Upper lobe of right lung (tissue), 1 donor: ENCODE results near the gene BAD. TPM values are rescaled to one million over a fixed set of nuclear protein-coding genes. Genes with fewer than 3 reads are reported as not detected.

Source experiments
- ATAC-seq: fragments of 200-7000 bp; cut with Tn5 transposase; one replicate; pipeline ENCODE4 v1.9.1; 2020; ENCODE audit warnings: mild to moderate bottlenecking, moderate library complexity
- DNase-seq: peaks from one replicate; pipeline ENCODE4 v3.0.0-alpha.2; 2020
- H3K27ac ChIP-seq: fragments of 200-600 bp; one replicate; pipeline ENCODE4 v1.8.0; 2022
- H3K27me3 ChIP-seq: fragments of 200-600 bp; one replicate; pipeline ENCODE4 v1.8.0; 2022; ENCODE audit warnings: mild to moderate bottlenecking
- H3K36me3 ChIP-seq: fragments of 200-600 bp; one replicate; pipeline ENCODE4 v1.8.0; 2022
- H3K4me1 ChIP-seq: fragments of 200-600 bp; one replicate; pipeline ENCODE4 v1.8.0; 2022
- H3K4me3 ChIP-seq: fragments of 200-600 bp; one replicate; pipeline ENCODE4 v1.8.0; 2022; ENCODE audit warnings: mild to moderate bottlenecking
- H3K9me3 ChIP-seq: fragments of 200-600 bp; one replicate; pipeline ENCODE4 v1.8.0; 2022
- intact Hi-C: fragments of 100-400 bp; cut with DNase I; formaldehyde crosslinking; loops from one replicate; pipeline ENCODE4 v1.11.0; 2022
- total RNA-seq: library from RNA; stranded (reverse); fragmentation: NEBNext Ultra II Directional; extraction: Animal tissue kit (Norgen Biotek cat#: 25700); gene quantifications from one replicate; pipeline ENCODE4 v1.2.1, GENCODE V29; 2021
- TF ChIP-seq, protein P1 (sequence below): fragments of 200-600 bp; IDR thresholded peaks from one replicate; pipeline ENCODE4 v1.8.0; 2022; ENCODE audit warnings: antibody characterized with exemption
- donor health status: DM: no; HTN: yes; CAD: no; lungs with severe emphysema.

Gene BAD
- total RNA-seq, 1 donor from 2014 or later, result 58.9 TPM

- Histone ChIP-seq H3K36me3 (peaks cover 14% of the 10 kb centered on the region), H3K27ac (peak within 1 kb of the TSS; percentile 74), H3K4me3 (peak within 1 kb of the TSS; percentile 76), H3K9me3 (no peaks in the 10 kb centered on the region), H3K27me3 (no peaks in the 10 kb centered on the region), H3K4me1 (peaks cover 50% of the 10 kb centered on the region)
- intact Hi-C loops, result no loop called here
- TF ChIP-seq, protein P1, sequence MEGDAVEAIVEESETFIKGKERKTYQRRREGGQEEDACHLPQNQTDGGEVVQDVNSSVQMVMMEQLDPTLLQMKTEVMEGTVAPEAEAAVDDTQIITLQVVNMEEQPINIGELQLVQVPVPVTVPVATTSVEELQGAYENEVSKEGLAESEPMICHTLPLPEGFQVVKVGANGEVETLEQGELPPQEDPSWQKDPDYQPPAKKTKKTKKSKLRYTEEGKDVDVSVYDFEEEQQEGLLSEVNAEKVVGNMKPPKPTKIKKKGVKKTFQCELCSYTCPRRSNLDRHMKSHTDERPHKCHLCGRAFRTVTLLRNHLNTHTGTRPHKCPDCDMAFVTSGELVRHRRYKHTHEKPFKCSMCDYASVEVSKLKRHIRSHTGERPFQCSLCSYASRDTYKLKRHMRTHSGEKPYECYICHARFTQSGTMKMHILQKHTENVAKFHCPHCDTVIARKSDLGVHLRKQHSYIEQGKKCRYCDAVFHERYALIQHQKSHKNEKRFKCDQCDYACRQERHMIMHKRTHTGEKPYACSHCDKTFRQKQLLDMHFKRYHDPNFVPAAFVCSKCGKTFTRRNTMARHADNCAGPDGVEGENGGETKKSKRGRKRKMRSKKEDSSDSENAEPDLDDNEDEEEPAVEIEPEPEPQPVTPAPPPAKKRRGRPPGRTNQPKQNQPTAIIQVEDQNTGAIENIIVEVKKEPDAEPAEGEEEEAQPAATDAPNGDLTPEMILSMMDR, result no peak
- peak; percentile 74 for ATAC-seq
- DNase-seq, result peak; percentile 90
Observed at GRCh38 chr11:64233913-64234586, 50.4 kb downstream of the BAD start, which contains the start of gene VEGFB. VEGFB (plus strand) TSS chr11:64234584; CDS start chr11:64234834, 250 bp downstream.

DNA sequence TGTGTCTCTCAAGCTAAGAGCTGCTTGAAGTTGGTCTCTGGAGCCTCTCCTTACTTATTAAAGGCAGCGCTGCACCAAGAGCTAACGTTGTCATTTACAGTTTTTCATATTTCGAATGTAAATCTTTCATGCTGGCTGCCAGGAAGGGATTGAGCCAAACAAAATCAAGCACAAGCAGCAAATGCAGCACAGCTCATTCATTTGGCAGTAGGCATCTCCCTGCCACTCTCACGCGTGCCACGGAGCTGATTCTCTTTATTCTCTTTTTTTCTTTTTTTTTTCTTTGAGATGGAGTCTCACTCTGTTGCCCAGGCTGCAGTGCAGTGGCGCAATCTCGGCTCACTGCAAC is 51.5 kb downstream of the BAD start:
- H3K36me3 ChIP-seq, result peaks cover 2% of the 10 kb centered on the region
- DNase-seq (no peak), ATAC-seq (no peak)
- H3K9me3 ChIP-seq, result no peaks in the 10 kb centered on the region
- TF ChIP-seq, protein P1, result no peak
- H3K4me1 ChIP-seq, result peaks cover 45% of the 10 kb centered on the region
- intact Hi-C loops, result no loop called here
- no peak overlapping the region for H3K27ac ChIP-seq
- H3K4me3 ChIP-seq, result no peak overlapping the region
- no peaks in the 10 kb centered on the region for H3K27me3 ChIP-seq

- Histone ChIP-seq H3K4me3 (no peak overlapping the region), H3K36me3 (no peaks in the 10 kb centered on the region), H3K27ac (no peak overlapping the region), H3K4me1 (peaks cover 45% of the 10 kb centered on the region), H3K27me3 (no peaks in the 10 kb centered on the region), H3K9me3 (no peaks in the 10 kb centered on the region)
- ATAC-seq, result no peak
- TF ChIP-seq, protein P1, result no peak
- intact Hi-C loops, result no loop called here
- peak; percentile 66 for DNase-seq
Observed at GRCh38 chr11:64232182-64232966, 52.1 kb downstream of the BAD start.

DNA sequence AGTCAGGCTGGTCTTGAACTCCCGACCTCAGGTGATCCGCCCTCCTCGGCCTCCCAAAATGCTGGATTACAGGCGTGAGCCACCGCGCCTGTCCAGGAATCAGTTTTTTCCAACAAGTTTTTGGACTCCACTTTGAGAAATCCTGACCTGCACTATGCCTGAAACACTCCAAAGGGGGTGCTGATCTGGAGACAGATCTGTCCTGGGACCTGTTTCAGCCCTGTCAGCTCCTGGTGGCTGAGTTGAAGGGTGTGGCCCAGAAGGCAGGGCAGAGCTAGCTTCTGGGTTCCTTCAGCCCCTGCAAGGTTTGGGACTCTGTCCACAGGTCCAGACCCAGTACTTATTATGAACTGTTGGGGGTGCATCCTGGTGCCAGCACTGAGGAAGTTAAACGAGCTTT is 52.9 kb downstream of the BAD start:
- Histone ChIP-seq H3K27ac (no peak overlapping the region), H3K9me3 (no peaks in the 10 kb centered on the region), H3K27me3 (no peaks in the 10 kb centered on the region), H3K36me3 (no peaks in the 10 kb centered on the region), H3K4me3 (peak overlapping the region; percentile 82), H3K4me1 (peaks cover 51% of the 10 kb centered on the region)
- intact Hi-C loops, result no loop called here
- DNase-seq (no peak), ATAC-seq (no peak)
- TF ChIP-seq, protein P1, result no peak

- TF ChIP-seq, protein P1, result no peak
- peak overlapping the region; percentile 92 for H3K27ac ChIP-seq
- H3K36me3 ChIP-seq, result no peaks in the 10 kb centered on the region
- ATAC-seq (no peak), DNase-seq (no peak)
- peak overlapping the region; percentile 82 for H3K4me3 ChIP-seq
- intact Hi-C loops, result no loop called here
- H3K4me1 ChIP-seq, result peaks cover 51% of the 10 kb centered on the region
- no peaks in the 10 kb centered on the region for H3K9me3 ChIP-seq
- no peaks in the 10 kb centered on the region for H3K27me3 ChIP-seq
Observed at GRCh38 chr11:64230985-64231365, 53.5 kb downstream of the BAD start.
